RPMI8226 (cell line): ENCODE results near the gene DMRT1.
"Not testable (repeated sequence)": the region's sequence is repeated elsewhere in the genome, so short reads cannot be mapped to it uniquely, and the experiment has no call there.

Experiments used
- DNase-seq: peaks from one replicate; pipeline ENCODE4 v3.0.0-alpha.2; 2015

DMRT1 gene

GRCh38 chr9:861525-861924 lies 20.0 kb downstream of the DMRT1 start:
- not testable (repeated sequence) for DNase-seq

DNA sequence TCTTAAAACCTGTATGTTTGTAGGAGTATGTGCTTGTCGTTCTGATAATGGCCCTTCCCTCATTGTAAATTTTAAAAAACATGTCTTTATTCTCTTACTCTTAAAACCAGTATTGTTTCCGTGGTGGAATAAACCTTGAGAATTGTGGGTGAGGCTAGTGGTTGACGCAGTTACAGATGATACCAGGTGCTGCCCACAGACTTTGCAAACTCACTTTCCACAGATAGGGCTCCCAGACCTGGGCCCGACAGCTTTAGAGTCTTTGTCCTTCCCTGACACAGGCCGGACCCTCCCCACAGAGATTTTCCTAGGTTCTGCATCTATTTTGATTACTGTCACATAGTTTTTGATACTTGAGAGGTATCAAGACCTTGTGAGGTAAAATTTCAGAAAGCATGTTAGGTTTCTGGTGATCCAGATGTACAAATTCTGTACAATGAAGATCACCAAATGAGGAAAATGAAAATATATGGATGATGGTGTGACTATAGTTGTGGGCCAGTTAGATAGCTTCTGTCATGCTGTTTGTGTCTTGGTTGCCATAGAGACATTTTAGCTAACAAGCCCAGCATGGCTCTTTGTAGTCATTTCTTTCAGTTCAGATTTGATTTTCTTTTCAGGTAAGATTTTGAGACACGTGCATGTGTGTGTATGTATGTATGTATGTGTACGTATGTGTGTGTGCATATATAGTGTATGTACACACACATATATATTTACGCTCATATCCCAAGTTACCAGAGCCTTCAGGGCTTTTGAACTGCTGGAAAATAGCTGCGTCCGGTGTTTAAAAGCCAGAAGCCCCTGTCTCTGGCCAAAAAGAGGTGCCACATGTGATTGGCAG lies 33.8 kb downstream of the DMRT1 start:
- no peak for DNase-seq

DNA sequence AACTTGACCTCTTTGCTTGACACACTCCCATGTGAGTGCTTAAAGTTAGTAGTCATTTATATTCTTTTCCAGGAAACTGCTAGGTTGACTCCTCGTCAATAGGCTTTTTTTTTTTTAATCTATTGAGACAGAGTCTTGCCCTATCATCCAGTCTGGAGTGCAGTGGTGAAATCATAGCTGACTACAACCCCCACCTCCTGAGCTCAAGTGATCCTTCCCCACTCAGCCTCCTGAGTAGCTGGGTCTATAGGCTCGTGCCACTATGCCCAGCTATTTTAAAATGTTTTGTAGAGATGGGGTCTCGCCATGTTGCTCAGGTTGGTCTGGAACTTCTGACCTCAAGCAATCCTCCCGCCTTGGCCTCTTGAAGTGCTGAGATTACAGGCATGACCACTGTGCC lies 34.9 kb downstream of the DMRT1 start:
- DNase-seq: no peak

DNA sequence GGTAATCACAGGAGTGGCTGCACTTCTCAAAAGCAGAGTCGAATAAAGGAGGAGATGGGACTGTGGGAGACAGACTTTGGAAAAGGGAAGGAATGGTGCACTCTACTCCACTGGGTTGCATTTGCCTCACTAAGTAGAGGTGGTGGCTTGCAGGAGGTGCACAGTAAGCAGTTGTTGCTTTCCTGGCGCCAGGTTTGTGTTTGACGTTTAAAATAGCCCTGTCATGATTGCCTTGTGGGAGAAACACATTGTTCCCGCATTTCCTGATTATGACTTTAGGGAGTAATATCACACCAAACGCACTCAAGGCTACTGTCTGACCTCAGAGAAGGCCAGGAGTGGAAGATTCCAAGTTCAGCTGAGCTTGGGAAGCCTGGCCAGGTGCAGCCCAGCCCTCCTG lies 36.7 kb downstream of the DMRT1 start:
- DNase-seq: no peak

- DNase-seq: no peak
Measured at GRCh38 chr9:880725-881124, 39.2 kb downstream of the DMRT1 start.

DNA sequence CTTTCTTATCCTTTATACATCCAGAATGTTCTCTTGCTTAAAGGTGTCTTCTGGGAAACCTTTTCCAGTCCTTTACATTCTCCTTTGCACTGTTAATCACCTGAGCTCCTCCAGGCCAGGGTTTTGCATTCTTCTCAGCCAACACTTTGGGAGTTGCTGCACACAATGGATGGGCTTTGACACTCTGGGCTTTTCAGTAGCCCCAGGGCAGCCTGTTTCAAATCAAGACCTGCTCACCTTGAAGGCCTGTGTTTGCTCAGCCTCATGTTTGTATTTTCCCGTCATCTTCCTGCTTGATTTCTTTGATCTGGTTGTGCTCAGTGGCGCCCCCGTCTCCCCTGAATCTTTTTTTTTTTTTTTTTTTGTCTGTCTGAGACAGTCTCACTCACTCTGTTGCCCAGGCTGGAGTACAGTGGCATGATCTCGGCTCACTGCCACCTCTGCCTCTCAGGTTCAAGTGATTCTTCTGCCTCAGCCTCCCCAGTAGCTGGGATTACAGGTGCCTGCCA lies 41.0 kb downstream of the DMRT1 start:
- no peak for DNase-seq

GRCh38 chr9:883011-883410 lies 41.5 kb downstream of the DMRT1 start:
- DNase-seq: no peak

GRCh38 chr9:886886-887285 lies 45.4 kb downstream of the DMRT1 start:
- DNase-seq: no peak

DNA sequence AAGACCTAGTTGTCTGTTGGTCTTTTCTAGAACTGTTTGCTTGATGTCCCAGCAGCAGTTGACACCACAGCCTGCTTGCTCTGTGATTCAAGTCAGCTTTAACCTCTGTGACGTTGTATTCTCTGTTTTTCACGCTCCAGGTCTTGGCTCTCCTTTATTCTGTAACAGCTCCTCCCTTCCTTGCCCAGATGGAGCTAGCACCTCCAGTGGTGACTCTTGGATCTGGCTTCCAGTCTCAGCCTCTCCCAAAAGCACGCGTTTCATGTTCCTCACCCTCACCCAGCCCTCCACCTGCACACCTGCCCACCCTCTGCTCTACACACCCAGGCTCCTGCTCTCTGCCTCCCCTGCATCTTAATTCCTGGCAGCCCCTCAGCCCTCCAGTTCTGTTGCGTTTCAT lies 50.6 kb downstream of the DMRT1 start:
- DNase-seq: no peak

DNA sequence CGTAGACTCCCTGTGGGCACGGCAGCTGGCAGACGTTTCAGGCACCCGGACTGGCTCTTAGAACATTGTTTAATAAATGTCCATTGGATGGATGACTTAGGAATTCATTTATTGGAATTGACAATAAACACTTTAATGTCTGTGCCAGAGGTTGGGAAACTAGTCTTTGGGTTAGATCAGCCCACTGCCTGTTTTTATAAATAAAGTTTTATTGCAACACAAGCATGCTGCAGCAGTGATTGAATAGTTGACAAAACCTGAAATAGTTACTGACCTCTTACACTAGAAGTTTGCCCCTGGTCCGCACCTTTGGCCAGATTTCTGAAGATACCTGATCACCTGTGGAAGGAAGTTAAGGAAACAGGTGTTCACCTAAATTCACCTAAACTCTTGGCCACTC lies 51.6 kb downstream of the DMRT1 start:
- DNase-seq: no peak

- peak; percentile 78 for DNase-seq
Measured at GRCh38 chr9:893843-894420, 52.4 kb downstream of the DMRT1 start.

GRCh38 chr9:899440-900184 lies 58.1 kb downstream of the DMRT1 start:
- DNase-seq: peak; percentile 64

GRCh38 chr9:903886-904285 lies 62.4 kb downstream of the DMRT1 start:
- no peak for DNase-seq

- no peak for DNase-seq
Measured at GRCh38 chr9:905906-906305, 64.4 kb downstream of the DMRT1 start.

DNA sequence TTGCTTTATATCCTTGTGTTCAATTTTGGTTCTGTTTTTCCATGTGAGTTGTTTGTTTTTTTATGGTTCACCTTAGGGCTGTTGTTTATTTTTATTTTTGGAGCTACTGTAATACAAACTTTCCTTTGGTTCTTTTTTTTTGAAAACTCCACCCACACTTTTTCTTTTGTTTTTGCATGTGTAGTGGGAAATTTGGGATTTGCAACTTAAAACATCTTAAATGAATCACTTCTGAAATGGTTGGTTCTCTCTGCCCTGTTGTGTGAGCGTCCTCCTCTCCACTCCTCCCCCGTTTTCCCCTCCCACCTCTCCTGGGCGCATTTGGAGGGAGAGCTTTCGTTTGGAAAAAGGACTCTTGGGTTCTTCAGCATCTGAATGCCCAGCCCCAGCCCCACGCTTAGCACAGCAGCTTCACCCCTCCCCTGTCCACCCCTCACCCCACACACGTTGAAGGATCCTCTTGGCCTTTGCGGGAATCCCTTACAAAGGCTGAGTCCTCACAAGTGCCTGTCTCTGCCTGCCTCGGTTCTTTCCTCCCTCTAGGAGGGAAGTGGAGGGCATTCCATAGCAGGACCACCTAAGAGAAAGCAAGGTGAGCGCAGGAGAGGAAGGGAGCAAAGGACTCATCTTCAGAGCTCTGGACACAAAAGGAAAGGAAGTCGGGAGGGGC lies 67.2 kb downstream of the DMRT1 start:
- DNase-seq: no peak

GRCh38 chr9:911005-911404 lies 69.5 kb downstream of the DMRT1 start:
- DNase-seq: peak; percentile 38

GRCh38 chr9:912776-913175 lies 71.3 kb downstream of the DMRT1 start:
- no peak for DNase-seq

DNA sequence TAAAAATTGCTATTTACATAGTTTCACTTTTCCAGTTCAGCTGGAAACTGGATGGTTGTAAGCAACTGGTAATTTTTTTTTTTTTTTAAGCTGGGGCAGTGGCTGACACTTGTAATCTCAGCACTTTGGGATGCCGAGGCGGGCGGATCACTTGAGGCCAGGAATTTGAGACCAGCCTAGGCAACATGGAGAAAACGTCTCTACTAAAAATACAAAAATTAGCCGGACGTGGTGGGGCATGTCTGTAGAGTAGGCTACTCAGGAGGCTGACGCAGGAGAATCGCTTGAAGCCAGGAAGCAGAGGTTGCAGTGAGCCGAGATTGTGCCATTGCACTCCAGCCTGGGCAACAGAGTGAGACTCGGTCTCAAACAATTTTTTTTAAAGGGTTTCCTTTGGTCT lies 72.0 kb downstream of the DMRT1 start:
- DNase-seq: not testable (repeated sequence)

DNA sequence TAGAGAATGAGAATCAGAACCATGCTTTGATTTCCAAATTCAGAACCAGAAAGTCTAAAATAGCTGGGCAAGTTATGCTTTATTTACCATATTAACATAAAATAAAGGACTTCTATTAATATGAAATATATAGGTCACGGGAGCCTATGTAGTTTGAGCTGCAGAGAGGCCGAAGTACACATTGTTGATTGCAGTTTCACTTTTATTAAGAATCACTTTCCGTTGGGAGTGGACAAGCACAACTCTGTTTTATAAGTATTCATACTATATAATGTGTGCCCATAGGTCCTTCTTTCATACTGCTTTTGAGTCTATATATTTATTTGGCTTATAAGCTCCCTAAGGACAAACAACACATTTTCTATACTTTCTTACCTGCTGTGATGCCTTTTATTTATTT lies 76.2 kb downstream of the DMRT1 start:
- DNase-seq: no peak

- no peak for DNase-seq
Measured at GRCh38 chr9:920927-921326, 79.4 kb downstream of the DMRT1 start.

DNA sequence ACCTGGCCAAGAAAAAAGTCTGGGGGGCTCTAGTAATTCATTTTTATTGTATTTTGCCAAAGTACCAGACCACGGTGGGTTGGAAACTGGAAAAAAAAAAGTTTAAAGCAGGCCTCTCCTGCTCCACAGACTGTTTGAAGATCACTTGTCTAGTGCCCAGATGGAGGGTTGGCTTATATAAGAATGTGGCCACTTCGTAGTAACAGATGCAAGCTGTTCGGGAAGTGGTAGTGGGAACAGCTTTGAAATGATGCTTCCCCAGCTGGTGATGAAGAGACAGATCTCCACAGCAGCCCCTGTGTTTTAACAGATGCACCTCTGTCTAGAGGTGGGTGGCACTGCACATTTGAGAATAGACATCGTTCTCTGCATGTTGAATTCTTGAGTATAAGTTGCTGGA lies 80.7 kb downstream of the DMRT1 start:
- DNase-seq: no peak

- DNase-seq: no peak
Measured at GRCh38 chr9:922731-923130, 81.2 kb downstream of the DMRT1 start.

DNA sequence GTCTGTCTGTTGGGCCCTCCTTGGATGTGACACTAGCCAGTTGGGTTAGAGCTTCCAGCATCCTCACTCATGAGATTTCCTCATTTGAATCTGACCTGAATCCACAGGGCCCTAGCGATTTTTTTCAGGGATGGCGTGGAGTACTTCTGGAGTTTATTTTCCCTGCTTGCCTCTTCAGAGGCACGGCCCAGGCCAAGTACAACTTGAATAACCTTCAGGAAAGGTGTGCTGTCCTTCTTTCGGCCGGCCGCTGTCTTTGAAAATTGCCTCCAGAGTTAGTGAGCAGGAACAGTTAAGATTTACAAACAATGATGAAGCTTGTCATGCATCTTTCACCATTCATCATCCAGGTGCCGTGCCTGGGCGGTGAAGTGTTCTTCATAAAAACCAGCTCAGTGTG lies 85.5 kb downstream of the DMRT1 start:
- no peak for DNase-seq
